K562 (cell line): ENCODE data around the gene MSRB3. TPM values are rescaled to one million over a fixed set of nuclear protein-coding genes. Genes with fewer than 3 reads are reported as not detected.

ENCODE experiments used
- ATAC-seq: fragments of 200-7000 bp; cut with Tn5 transposase; 3 replicates; pipeline ENCODE4 v1.9.1; 2020; ENCODE audit warnings: moderate library complexity
- BruUV-seq: library from RNA; stranded (reverse); fragments of 400-500 nt; replicated peaks from 2 replicates; lab custom pipeline; 2021; lab: Mats Ljungman, UMichigan
- CTCF ChIA-PET: fragments of 300-600 bp; formaldehyde crosslinking; extraction: SDS; loops from one replicate; lab custom pipeline; 2021; ENCODE audit warnings: low intra/inter-chr PET ratio; lab: Yijun Ruan, JAX
- POLR2A ChIA-PET: fragments of 300-600, 350-650 bp; sonication (Branson Sonifier 250); formaldehyde crosslinking; extraction: SDS; loops from one replicate; lab custom pipeline; 2021; ENCODE audit warnings: antibody characterized with exemption, inconsistent platforms; lab: Yijun Ruan, JAX
- DNase-seq, 4 experiments: peaks; one replicate each; pipeline versions ENCODE4 v3.0.0 to v3.0.0-alpha.2; 2011 to 2018; ENCODE audit warnings: low spot score in 3 of 4, mixed read lengths in 3 of 4; ENCODE audit errors: extremely low read depth in 1 of 4
- FAIRE-seq: peaks from 2 replicates; lab custom pipeline; 2011; peaks lifted over from hg19 to GRCh38; lab: Jason Lieb, UNC
- H2AFZ ChIP-seq: 2 replicates; pipeline ENCODE4 v1.6.0; 2011; ENCODE audit warnings: low read depth, low read length, control low read depth, inconsistent platforms
- H3K27ac ChIP-seq: fragments of 200-600 bp; 3 replicates; pipeline ENCODE4 v1.8.0; 2011; ENCODE audit warnings: low read depth, mild to moderate bottlenecking, control low read depth, inconsistent platforms, low read length, moderate library complexity, mixed read lengths; ENCODE audit errors: extremely low read depth
- H3K27me3 ChIP-seq, 2 experiments: fragments of 300-600 bp in 1 of 2; 2 replicates in 1 of 2; 3 replicates in 1 of 2; pipeline versions ENCODE4 v1.6.0 to v1.8.0; 2011; ENCODE audit warnings: inconsistent platforms in 2 of 2, low read length in 2 of 2, mild to moderate bottlenecking in 1 of 2, mixed read lengths in 1 of 2, moderate library complexity in 1 of 2; ENCODE audit not compliant: control insufficient read depth in 2 of 2, insufficient read depth in 2 of 2
- H3K36me3 ChIP-seq: fragments of 300-600 bp; 3 replicates; pipeline ENCODE4 v1.8.0; 2011; ENCODE audit warnings: mild to moderate bottlenecking, low read length, inconsistent platforms; ENCODE audit not compliant: control insufficient read depth, insufficient read depth
- H3K4me1 ChIP-seq, 2 experiments: fragments of 200-600 bp in 1 of 2; replicated peaks in 1 of 2; 2 replicates in 1 of 2; 3 replicates in 1 of 2; pipeline versions ENCODE4 v1.5.1 to v1.8.0; 2011; ENCODE audit warnings: inconsistent platforms in 2 of 2, low read length in 2 of 2, mild to moderate bottlenecking in 1 of 2, mixed read lengths in 1 of 2, moderate library complexity in 1 of 2; ENCODE audit not compliant: control insufficient read depth in 2 of 2, insufficient read depth in 2 of 2
- H3K4me2 ChIP-seq: 2 replicates; pipeline ENCODE4 v1.6.1; 2011; ENCODE audit warnings: low read length, control low read depth, inconsistent platforms, mixed read lengths; ENCODE audit not compliant: insufficient read depth
- H3K4me3 ChIP-seq: fragments of 200-600 bp; sonication (generic), shearing (Covaris generic); 2 replicates; pipeline ENCODE4 v1.5.1; 2016; ENCODE audit warnings: control low read depth, inconsistent platforms
- H3K79me2 ChIP-seq: fragments of 200-600 bp; 3 replicates; pipeline ENCODE4 v1.8.0; 2011; ENCODE audit warnings: low read length, inconsistent platforms; ENCODE audit not compliant: control insufficient read depth, insufficient read depth
- H3K9ac ChIP-seq, 2 experiments: 2 replicates each; pipeline versions ENCODE4 v1.6.0 to v1.6.1; 2011; ENCODE audit warnings: low read depth in 2 of 2, low read length in 2 of 2, control low read depth in 1 of 2, inconsistent platforms in 1 of 2, mild to moderate bottlenecking in 1 of 2, mixed read lengths in 1 of 2; ENCODE audit not compliant: insufficient read depth in 1 of 2
- H3K9me1 ChIP-seq: one replicate; pipeline ENCODE4 v1.6.0; 2011; ENCODE audit warnings: inconsistent platforms, mild to moderate bottlenecking, low read length, moderate library complexity; ENCODE audit not compliant: control insufficient read depth, insufficient read depth
- H3K9me3 ChIP-seq: replicated peaks from 2 replicates; pipeline ENCODE4 v1.5.1; 2011; ENCODE audit warnings: low read depth, low read length, inconsistent platforms; ENCODE audit not compliant: control insufficient read depth, insufficient read depth
- H4K20me1 ChIP-seq: replicated peaks from 2 replicates; pipeline ENCODE4 v1.6.1; 2011; ENCODE audit warnings: low read length, inconsistent platforms, mixed read lengths; ENCODE audit not compliant: control insufficient read depth, insufficient read depth
- CSDE1 ChIP-seq, 2 experiments: fragments of 450-650 bp; IDR thresholded peaks; 2 replicates each; pipeline ENCODE4 v1.6.1; 2016; ENCODE audit warnings: mild to moderate bottlenecking in 1 of 2
- DIDO1 ChIP-seq: fragments of 450-650 bp; IDR thresholded peaks from 2 replicates; pipeline ENCODE4 v1.6.1; 2016; ENCODE audit warnings: low read depth, missing biosample characterization, missing genetic modification characterization
- ETS2 ChIP-seq: IDR thresholded peaks from 2 replicates; pipeline ENCODE4 v1.6.1; 2016; ENCODE audit warnings: borderline replicate concordance, missing genetic modification characterization, mild to moderate bottlenecking, moderate library complexity, missing compliant biosample characterization; ENCODE audit not compliant: poor library complexity, severe bottlenecking
- HDAC1 ChIP-seq, 2 experiments: fragments of 450-650 bp; IDR thresholded peaks; 2 replicates each; pipeline ENCODE4 v1.6.1; 2016 to 2017; ENCODE audit warnings: inconsistent platforms in 1 of 2, mild to moderate bottlenecking in 1 of 2, moderate library complexity in 1 of 2
- MAFK ChIP-seq: IDR thresholded peaks from 2 replicates; pipeline ENCODE4 v1.6.1; 2011; ENCODE audit warnings: low read length, improper control_type of control experiment
- MBD2 ChIP-seq: sonication (generic); IDR thresholded peaks from 2 replicates; pipeline ENCODE4 v1.6.1; 2016; ENCODE audit warnings: low read depth, borderline replicate concordance
- NCOA6 ChIP-seq: fragments of 450-650 bp; IDR thresholded peaks from 2 replicates; pipeline ENCODE4 v1.6.1; 2017; ENCODE audit warnings: mild to moderate bottlenecking
- PRPF4 ChIP-seq: fragments of 200-400 bp; formaldehyde crosslinking; IDR thresholded peaks from one replicate; pipeline ENCODE4 v1.6.1; 2017; ENCODE audit warnings: low read length, low read depth, mild to moderate bottlenecking; ENCODE audit not compliant: insufficient read depth, poor library complexity, severe bottlenecking
- RBM39 ChIP-seq: fragments of 200-400 bp; formaldehyde crosslinking; optimal IDR thresholded peaks from 2 replicates; pipeline ENCODE3; 2018; ENCODE audit warnings: low read depth, low read length
- SMAD2 ChIP-seq: fragments of 150-350 bp; IDR thresholded peaks from 2 replicates; pipeline ENCODE4 v1.6.1; 2014; ENCODE audit warnings: low read depth, mild to moderate bottlenecking, low read length
- SREBF1 ChIP-seq: fragments of 150-350 bp; IDR thresholded peaks from 2 replicates; pipeline ENCODE4 v1.6.1; 2014; ENCODE audit warnings: antibody characterized with exemption, low read depth, low read length, borderline replicate concordance
- ZNF212 ChIP-seq: fragments of 450-650 bp; formaldehyde crosslinking; IDR thresholded peaks from 2 replicates; pipeline ENCODE4 v1.4.0; 2020; ENCODE audit warnings: mild to moderate bottlenecking
- ZNF695 ChIP-seq: fragments of 450-650 bp; formaldehyde crosslinking; IDR thresholded peaks from 2 replicates; pipeline ENCODE4 v1.4.0; 2020; ENCODE audit warnings: mild to moderate bottlenecking, moderate library complexity
- ZNF79 ChIP-seq: fragments of 250-450 bp; sonication (Bioruptor Pico); IDR thresholded peaks from 2 replicates; pipeline ENCODE4 v1.4.0; 2020; ENCODE audit warnings: low read depth, mild to moderate bottlenecking, moderate library complexity
- in situ Hi-C: fragments of 300-500 bp; cut with MboI; formaldehyde crosslinking; loops from 4 replicates; pipeline ENCODE4 v1.15.0; 2018; ENCODE audit warnings: inconsistent platforms, mixed read lengths
- intact Hi-C: fragments of 100-400 bp; cut with micrococcal nuclease; formaldehyde crosslinking; loops from 2 replicates; pipeline ENCODE4 v1.14.2; 2022
- polyA plus RNA-seq, 8 experiments: library from polyadenylated mRNA; depleted of rRNA in 4 of 8; stranded (reverse) in 5 of 8; unstranded in 3 of 8; fragments of >200 nt; fragmentation: Nextera tagmentation in 2 of 8; fragmentation: Illumina TruSeq in 1 of 8; extraction: Ambion mirVana in 2 of 8; extraction: Trizol in 1 of 8; gene quantifications; 2 replicates each; pipeline versions ENCODE4 v1.2.1 to v1.2.3, GENCODE V29; 2011 to 2014; ENCODE audit warnings: inconsistent platforms in 1 of 8, missing spikeins in 1 of 8
- total RNA-seq, 7 experiments: library from RNA; depleted of rRNA in 6 of 7; stranded (reverse); fragments of >200 nt in 6 of 7; fragmentation: Illumina TruSeq in 2 of 7; extraction: Trizol in 2 of 7; gene quantifications; 2 replicates each; pipeline versions ENCODE4 v1.2.1 to v1.2.3, GENCODE V29; 2011 to 2021; ENCODE audit warnings: low replicate concordance in 1 of 7
- TF ChIP-seq, protein P1 (sequence below): fragments of 450-650 bp; formaldehyde crosslinking; IDR thresholded peaks from 2 replicates; pipeline ENCODE4 v1.4.0; 2022; ENCODE audit warnings: mild to moderate bottlenecking, moderate library complexity
- TF ChIP-seq, protein P2 (sequence below): sonication (generic); formaldehyde crosslinking; IDR thresholded peaks from 2 replicates; pipeline ENCODE4 v1.8.1; 2023; ENCODE audit warnings: mild to moderate bottlenecking, missing genetic modification reagents
- TF ChIP-seq, protein P3 (sequence below): fragments of 250-450 bp; sonication (Bioruptor Pico); IDR thresholded peaks from 2 replicates; pipeline ENCODE4 v1.8.0; 2022; ENCODE audit warnings: moderate library complexity, mild to moderate bottlenecking, inconsistent platforms
- TF ChIP-seq, protein P4 (sequence below): IDR thresholded peaks from 2 replicates; pipeline ENCODE4 v1.6.1; 2011; ENCODE audit warnings: borderline replicate concordance, low read depth, mild to moderate bottlenecking, moderate library complexity, low read length; ENCODE audit not compliant: insufficient read depth, poor library complexity, severe bottlenecking

The MSRB3 gene
- total and polyA plus RNA-seq, 9 of the 15 experiments (the other 6 are each of a cell fraction or from before 2014, with no cell fraction given) = 0.04 TPM; not detected in 8

DNA sequence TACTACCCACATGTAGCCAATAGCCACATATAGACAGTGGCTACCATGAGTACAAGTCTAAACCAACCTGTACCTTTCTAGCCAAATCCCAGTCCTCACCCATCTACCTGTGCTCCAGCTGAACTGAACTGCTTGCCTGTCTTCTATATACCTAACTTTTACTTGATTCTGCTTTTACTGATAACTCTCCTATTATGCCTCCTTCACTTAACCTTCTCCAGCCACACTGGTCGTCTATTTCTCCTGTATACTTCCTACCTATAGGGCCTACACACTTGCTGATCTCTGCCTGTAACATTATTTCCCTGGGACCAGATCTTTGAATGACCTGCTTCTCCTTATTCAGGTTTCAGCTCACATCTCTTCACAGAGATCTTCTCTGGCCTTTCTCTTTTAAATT lies 26.0 kb upstream of the MSRB3 start (continued):
- TF ChIP-seq, protein P1, sequence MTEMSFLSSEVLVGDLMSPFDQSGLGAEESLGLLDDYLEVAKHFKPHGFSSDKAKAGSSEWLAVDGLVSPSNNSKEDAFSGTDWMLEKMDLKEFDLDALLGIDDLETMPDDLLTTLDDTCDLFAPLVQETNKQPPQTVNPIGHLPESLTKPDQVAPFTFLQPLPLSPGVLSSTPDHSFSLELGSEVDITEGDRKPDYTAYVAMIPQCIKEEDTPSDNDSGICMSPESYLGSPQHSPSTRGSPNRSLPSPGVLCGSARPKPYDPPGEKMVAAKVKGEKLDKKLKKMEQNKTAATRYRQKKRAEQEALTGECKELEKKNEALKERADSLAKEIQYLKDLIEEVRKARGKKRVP (CRISPR knock-in tag) = no peak
- TF ChIP-seq RBM39 (no peak), ZNF695 (CRISPR knock-in tag) (no peak), ZNF79 (CRISPR knock-in tag) (no peak)
- TF ChIP-seq, protein P2, sequence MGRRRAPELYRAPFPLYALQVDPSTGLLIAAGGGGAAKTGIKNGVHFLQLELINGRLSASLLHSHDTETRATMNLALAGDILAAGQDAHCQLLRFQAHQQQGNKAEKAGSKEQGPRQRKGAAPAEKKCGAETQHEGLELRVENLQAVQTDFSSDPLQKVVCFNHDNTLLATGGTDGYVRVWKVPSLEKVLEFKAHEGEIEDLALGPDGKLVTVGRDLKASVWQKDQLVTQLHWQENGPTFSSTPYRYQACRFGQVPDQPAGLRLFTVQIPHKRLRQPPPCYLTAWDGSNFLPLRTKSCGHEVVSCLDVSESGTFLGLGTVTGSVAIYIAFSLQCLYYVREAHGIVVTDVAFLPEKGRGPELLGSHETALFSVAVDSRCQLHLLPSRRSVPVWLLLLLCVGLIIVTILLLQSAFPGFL (CRISPR knock-in tag) = no peak
- TF ChIP-seq, protein P3, sequence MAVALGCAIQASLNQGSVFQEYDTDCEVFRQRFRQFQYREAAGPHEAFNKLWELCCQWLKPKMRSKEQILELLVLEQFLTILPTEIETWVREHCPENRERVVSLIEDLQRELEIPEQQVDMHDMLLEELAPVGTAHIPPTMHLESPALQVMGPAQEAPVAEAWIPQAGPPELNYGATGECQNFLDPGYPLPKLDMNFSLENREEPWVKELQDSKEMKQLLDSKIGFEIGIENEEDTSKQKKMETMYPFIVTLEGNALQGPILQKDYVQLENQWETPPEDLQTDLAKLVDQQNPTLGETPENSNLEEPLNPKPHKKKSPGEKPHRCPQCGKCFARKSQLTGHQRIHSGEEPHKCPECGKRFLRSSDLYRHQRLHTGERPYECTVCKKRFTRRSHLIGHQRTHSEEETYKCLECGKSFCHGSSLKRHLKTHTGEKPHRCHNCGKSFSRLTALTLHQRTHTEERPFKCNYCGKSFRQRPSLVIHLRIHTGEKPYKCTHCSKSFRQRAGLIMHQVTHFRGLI = no peak

DNA sequence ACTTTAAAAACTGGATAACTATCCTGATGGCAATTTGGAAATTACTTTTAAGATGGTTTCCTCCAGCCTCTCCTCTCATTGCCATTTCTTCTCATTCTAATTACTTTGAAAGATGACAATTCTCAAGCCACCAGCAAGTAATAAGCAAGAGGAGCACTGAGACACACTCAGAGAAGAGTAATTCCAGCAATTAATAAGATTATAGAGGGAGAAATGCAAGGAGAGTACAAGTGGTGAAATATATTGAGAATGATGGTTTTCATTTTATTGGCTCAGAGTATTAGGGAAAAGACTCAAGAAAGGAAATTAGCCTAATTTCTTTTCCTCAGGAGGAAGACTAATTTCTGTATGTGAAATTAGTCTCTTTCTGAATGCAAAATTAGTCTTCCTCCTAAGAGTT lies 20.5 kb upstream of the MSRB3 start:
- Histone ChIP-seq H3K36me3 (no peaks in the 10 kb centered on the region), H3K4me3 (no peak overlapping the region), H3K4me1 (no peaks in the 10 kb centered on the region), H2AFZ (no peak overlapping the region), H3K9me3 (no peaks in the 10 kb centered on the region), H3K27ac (no peak overlapping the region), H3K9ac (no peak overlapping the region), H3K4me2 (no peak overlapping the region), H3K9me1 (no peaks in the 10 kb centered on the region), H3K79me2 (no peaks in the 10 kb centered on the region), H3K27me3 (peaks cover 0 to 6% of the 10 kb centered on the region in 2 experiments; a peak in 1 of 5 replicates), H4K20me1 (no peaks in the 10 kb centered on the region)
- in situ Hi-C loops (no loop called here), intact Hi-C loops (no loop called here)
- ATAC-seq (no peak), FAIRE-seq (no peak), DNase-seq (no peak)
- ChIA-PET POLR2A (no interaction called here), CTCF (no interaction called here)
- BruUV-seq = no TSS peak
- no peak for TF ChIP-seq ZNF212 (CRISPR knock-in tag)
- TF ChIP-seq CSDE1 (IDR thresholded peaks at IDR 0.05) = no peak
- no peak for TF ChIP-seq MAFK
- TF ChIP-seq MBD2 = no peak
- no peak for TF ChIP-seq PRPF4
- no peak for TF ChIP-seq DIDO1 (tag)
- TF ChIP-seq, protein P4, sequence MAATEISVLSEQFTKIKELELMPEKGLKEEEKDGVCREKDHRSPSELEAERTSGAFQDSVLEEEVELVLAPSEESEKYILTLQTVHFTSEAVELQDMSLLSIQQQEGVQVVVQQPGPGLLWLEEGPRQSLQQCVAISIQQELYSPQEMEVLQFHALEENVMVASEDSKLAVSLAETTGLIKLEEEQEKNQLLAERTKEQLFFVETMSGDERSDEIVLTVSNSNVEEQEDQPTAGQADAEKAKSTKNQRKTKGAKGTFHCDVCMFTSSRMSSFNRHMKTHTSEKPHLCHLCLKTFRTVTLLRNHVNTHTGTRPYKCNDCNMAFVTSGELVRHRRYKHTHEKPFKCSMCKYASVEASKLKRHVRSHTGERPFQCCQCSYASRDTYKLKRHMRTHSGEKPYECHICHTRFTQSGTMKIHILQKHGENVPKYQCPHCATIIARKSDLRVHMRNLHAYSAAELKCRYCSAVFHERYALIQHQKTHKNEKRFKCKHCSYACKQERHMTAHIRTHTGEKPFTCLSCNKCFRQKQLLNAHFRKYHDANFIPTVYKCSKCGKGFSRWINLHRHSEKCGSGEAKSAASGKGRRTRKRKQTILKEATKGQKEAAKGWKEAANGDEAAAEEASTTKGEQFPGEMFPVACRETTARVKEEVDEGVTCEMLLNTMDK = no peak
- TF ChIP-seq HDAC1 (IDR thresholded peaks at IDR 0.05) = no peak
- no peak for TF ChIP-seq ETS2 (tag)
- no peak for TF ChIP-seq SREBF1
- TF ChIP-seq NCOA6 = no peak
- TF ChIP-seq SMAD2 = no peak
